DOHH2 (cell line): ENCODE data around the gene TNS2.

Source experiments
- EZH2phosphoT487 ChIP-seq: fragments of 200-600 bp; sonication (generic); IDR thresholded peaks from 2 replicates; pipeline ENCODE4 v1.6.1; 2017; ENCODE audit warnings: borderline replicate concordance, mild to moderate bottlenecking, antibody characterized with exemption, low read length, moderate library complexity, mixed read lengths
- TF ChIP-seq, protein P1 (sequence below): fragments of 200-600 bp; sonication (generic); IDR thresholded peaks from one replicate; pipeline ENCODE4 v1.5.1; 2014; ENCODE audit warnings: antibody characterized with exemption, mild to moderate bottlenecking, low read depth, low read length; ENCODE audit not compliant: poor library complexity, severe bottlenecking

DNA sequence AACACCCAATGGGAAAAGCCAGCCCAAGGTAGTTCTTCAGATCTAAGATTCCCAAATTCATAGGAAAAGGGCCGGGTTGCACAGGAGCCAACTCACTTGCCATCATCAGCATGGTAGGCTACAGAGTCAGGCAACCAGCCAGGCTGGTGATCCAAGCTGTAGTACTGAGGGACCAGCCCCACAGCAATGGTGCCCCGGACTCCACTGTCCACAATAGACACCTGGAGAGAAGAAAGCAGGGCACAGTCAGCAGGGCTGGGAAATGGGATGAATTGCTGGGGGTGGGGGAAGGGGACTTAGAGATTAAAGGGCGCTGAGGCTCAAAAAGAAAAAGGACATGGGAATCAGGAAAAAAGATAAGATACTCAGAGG lies 25.1 kb downstream of the TNS2 start:
- TF ChIP-seq, protein P1, sequence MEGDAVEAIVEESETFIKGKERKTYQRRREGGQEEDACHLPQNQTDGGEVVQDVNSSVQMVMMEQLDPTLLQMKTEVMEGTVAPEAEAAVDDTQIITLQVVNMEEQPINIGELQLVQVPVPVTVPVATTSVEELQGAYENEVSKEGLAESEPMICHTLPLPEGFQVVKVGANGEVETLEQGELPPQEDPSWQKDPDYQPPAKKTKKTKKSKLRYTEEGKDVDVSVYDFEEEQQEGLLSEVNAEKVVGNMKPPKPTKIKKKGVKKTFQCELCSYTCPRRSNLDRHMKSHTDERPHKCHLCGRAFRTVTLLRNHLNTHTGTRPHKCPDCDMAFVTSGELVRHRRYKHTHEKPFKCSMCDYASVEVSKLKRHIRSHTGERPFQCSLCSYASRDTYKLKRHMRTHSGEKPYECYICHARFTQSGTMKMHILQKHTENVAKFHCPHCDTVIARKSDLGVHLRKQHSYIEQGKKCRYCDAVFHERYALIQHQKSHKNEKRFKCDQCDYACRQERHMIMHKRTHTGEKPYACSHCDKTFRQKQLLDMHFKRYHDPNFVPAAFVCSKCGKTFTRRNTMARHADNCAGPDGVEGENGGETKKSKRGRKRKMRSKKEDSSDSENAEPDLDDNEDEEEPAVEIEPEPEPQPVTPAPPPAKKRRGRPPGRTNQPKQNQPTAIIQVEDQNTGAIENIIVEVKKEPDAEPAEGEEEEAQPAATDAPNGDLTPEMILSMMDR, result no peak
- TF ChIP-seq EZH2phosphoT487, result no peak
